HEK293 (cell line): ENCODE results near the gene NPM3.

ENCODE experiments used
- CTCF ChIA-PET: fragments of 350-600 bp; formaldehyde crosslinking; extraction: SDS; loops from one replicate; lab custom pipeline; 2021; ENCODE audit warnings: antibody characterized with exemption; lab: Yijun Ruan, JAX
- POLR2A ChIA-PET: fragments of 300-600 bp; formaldehyde crosslinking; extraction: SDS; loops from one replicate; lab custom pipeline; 2020; ENCODE audit warnings: antibody characterized with exemption, inconsistent platforms; lab: Yijun Ruan, JAX
- H3K27ac ChIP-seq: fragments of 200-500 bp; sonication (Bioruptor generic); 2 replicates; pipeline ENCODE4 v1.5.1; 2014; ENCODE audit warnings: low read depth, low read length, control low read depth, inconsistent platforms; ENCODE audit errors: extremely low read depth
- H3K36me3 ChIP-seq, 2 experiments: fragments of 200-500 bp in 1 of 2; sonication (Bioruptor generic) in 1 of 2; 1 replicate in 1 of 2; 2 replicates in 1 of 2; pipeline ENCODE4 v1.5.1; 2014 to 2017; ENCODE audit warnings: inconsistent platforms in 2 of 2, low read length in 2 of 2; ENCODE audit not compliant: control insufficient read depth in 2 of 2, insufficient read depth in 1 of 2
- H3K4me1 ChIP-seq: fragments of 200-500 bp; sonication (Bioruptor generic); 2 replicates; pipeline ENCODE4 v1.5.1; 2014; ENCODE audit warnings: mild to moderate bottlenecking, low read length, inconsistent platforms; ENCODE audit not compliant: control insufficient read depth, insufficient read depth
- H3K4me3 ChIP-seq: 2 replicates; pipeline ENCODE4 v1.5.1; 2011; ENCODE audit warnings: low read depth, mild to moderate bottlenecking, control low read depth, low read length, moderate library complexity
- H3K9me3 ChIP-seq: fragments of 200-500 bp; sonication (Bioruptor generic); 2 replicates; pipeline ENCODE4 v1.5.1; 2014; ENCODE audit warnings: low read depth, low read length, inconsistent platforms; ENCODE audit not compliant: control insufficient read depth, insufficient read depth
- EGR2 ChIP-seq: fragments of 450-650 bp; formaldehyde crosslinking; IDR thresholded peaks from 2 replicates; pipeline ENCODE4 v1.5.1; 2016; ENCODE audit warnings: low read depth, missing biosample characterization, missing genetic modification characterization
- GLIS2 ChIP-seq: fragments of 450-650 bp; formaldehyde crosslinking; IDR thresholded peaks from 2 replicates; pipeline ENCODE4 v1.5.1; 2016; ENCODE audit warnings: missing biosample characterization, missing genetic modification characterization
- SP2 ChIP-seq: fragments of 450-650 bp; formaldehyde crosslinking; IDR thresholded peaks from 2 replicates; pipeline ENCODE4 v1.5.1; 2016; ENCODE audit warnings: missing biosample characterization, missing genetic modification characterization
- ZBTB8A ChIP-seq: fragments of 450-650 bp; formaldehyde crosslinking; IDR thresholded peaks from 2 replicates; pipeline ENCODE4 v1.5.1; 2016; ENCODE audit warnings: missing biosample characterization, missing genetic modification characterization
- ZEB2 ChIP-seq: fragments of 450-650 bp; formaldehyde crosslinking; IDR thresholded peaks from 2 replicates; pipeline ENCODE4 v1.5.1; 2016; ENCODE audit warnings: missing biosample characterization, missing genetic modification characterization
- ZFHX2 ChIP-seq: fragments of 450-650 bp; formaldehyde crosslinking; conservative IDR thresholded peaks from 2 replicates; pipeline ENCODE4 v1.5.1; 2016; ENCODE audit warnings: missing biosample characterization, missing genetic modification characterization
- ZNF140 ChIP-seq: fragments of 450-650 bp; formaldehyde crosslinking; IDR thresholded peaks from 2 replicates; pipeline ENCODE4 v1.5.1; 2016; ENCODE audit warnings: missing biosample characterization, missing genetic modification characterization
- ZNF155 ChIP-seq: fragments of 450-650 bp; formaldehyde crosslinking; IDR thresholded peaks from 2 replicates; pipeline ENCODE4 v1.5.1; 2016; ENCODE audit warnings: missing biosample characterization, missing genetic modification characterization
- ZNF223 ChIP-seq: fragments of 450-650 bp; formaldehyde crosslinking; IDR thresholded peaks from 2 replicates; pipeline ENCODE4 v1.5.1; 2016; ENCODE audit warnings: missing biosample characterization, missing genetic modification characterization
- ZNF292 ChIP-seq: fragments of 450-650 bp; formaldehyde crosslinking; IDR thresholded peaks from 2 replicates; pipeline ENCODE4 v1.5.1; 2016; ENCODE audit warnings: low read depth, missing biosample characterization, missing genetic modification characterization, borderline replicate concordance
- ZNF391 ChIP-seq: fragments of 450-650 bp; formaldehyde crosslinking; IDR thresholded peaks from 2 replicates; pipeline ENCODE4 v1.5.1; 2016; ENCODE audit warnings: low read depth, missing biosample characterization, missing genetic modification characterization, borderline replicate concordance
- ZNF521 ChIP-seq: fragments of 450-650 bp; formaldehyde crosslinking; IDR thresholded peaks from 2 replicates; pipeline ENCODE4 v1.5.1; 2017; ENCODE audit warnings: missing biosample characterization, mild to moderate bottlenecking, missing genetic modification characterization
- ZNF561 ChIP-seq: fragments of 450-650 bp; IDR thresholded peaks from 2 replicates; pipeline ENCODE4 v1.5.1; 2018; ENCODE audit warnings: missing biosample characterization, missing genetic modification characterization, borderline replicate concordance
- ZNF677 ChIP-seq: fragments of 450-650 bp; IDR thresholded peaks from 2 replicates; pipeline ENCODE4 v1.5.0; 2018; ENCODE audit warnings: missing biosample characterization, mild to moderate bottlenecking, missing genetic modification characterization, moderate library complexity
- ZNF768 ChIP-seq: fragments of 450-650 bp; formaldehyde crosslinking; IDR thresholded peaks from 2 replicates; pipeline ENCODE4 v1.5.1; 2018; ENCODE audit warnings: missing biosample characterization, mild to moderate bottlenecking, missing genetic modification characterization
- ZNF792 ChIP-seq: fragments of 450-650 bp; formaldehyde crosslinking; IDR thresholded peaks from 2 replicates; pipeline ENCODE4 v1.5.1; 2016; ENCODE audit warnings: missing biosample characterization, missing genetic modification characterization
- TF ChIP-seq, protein P1 (sequence below): fragments of 450-650 bp; formaldehyde crosslinking; conservative IDR thresholded peaks from 2 replicates; pipeline ENCODE4 v1.5.1; 2016; ENCODE audit warnings: low read depth, missing biosample characterization, missing genetic modification characterization
- TF ChIP-seq, protein P2 (sequence below): fragments of 450-650 bp; formaldehyde crosslinking; IDR thresholded peaks from 2 replicates; pipeline ENCODE4 v1.5.1; 2016; ENCODE audit warnings: missing biosample characterization, missing genetic modification characterization
- TF ChIP-seq, protein P3 (sequence below): fragments of 450-650 bp; IDR thresholded peaks from 2 replicates; pipeline ENCODE4 v1.5.1; 2018; ENCODE audit warnings: missing biosample characterization, mild to moderate bottlenecking, missing genetic modification characterization
- TF ChIP-seq, protein P4 (sequence below): fragments of 450-650 bp; formaldehyde crosslinking; IDR thresholded peaks from 2 replicates; pipeline ENCODE4 v1.5.1; 2016; ENCODE audit warnings: missing biosample characterization, missing genetic modification characterization

The NPM3 gene

DNA sequence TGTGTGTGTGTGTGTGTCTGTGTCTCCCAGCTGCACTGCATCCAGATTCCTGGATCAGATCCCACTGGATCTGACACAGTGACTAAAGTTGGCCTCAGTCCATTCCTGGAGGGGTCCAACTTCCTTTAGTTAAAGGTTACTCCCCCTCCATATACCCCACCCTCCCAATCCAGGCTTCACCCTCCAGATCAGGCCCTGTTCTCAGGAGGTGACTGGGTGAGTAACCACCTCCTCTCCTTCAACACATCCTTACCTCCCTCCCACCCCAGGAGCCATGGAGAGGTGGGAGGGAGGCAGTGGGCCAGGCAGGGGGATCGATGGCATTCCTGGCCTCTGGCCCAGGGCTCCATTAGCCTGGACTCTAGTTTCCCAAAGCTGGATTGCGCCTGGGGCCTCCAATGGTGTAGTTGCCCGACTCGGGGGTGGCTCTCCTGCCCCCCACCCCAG, 49.1 kb upstream of the NPM3 start (continued):
- no peak for TF ChIP-seq ZNF677
- peak; percentile 27; the same call in 1 of the 2 replicates for TF ChIP-seq SP2 (tag by site-specific recombination)
- no peak for TF ChIP-seq ZNF561 (tag by site-specific recombination)
- TF ChIP-seq ZFHX2, result peak; percentile 88
- TF ChIP-seq ZNF292 (tag by site-specific recombination), result no peak
- TF ChIP-seq EGR2 (tag by site-specific recombination), result peak; percentile 79
- no peak for TF ChIP-seq ZNF391 (tag by site-specific recombination)
- TF ChIP-seq, all 188 proteins: peak for 4

DNA sequence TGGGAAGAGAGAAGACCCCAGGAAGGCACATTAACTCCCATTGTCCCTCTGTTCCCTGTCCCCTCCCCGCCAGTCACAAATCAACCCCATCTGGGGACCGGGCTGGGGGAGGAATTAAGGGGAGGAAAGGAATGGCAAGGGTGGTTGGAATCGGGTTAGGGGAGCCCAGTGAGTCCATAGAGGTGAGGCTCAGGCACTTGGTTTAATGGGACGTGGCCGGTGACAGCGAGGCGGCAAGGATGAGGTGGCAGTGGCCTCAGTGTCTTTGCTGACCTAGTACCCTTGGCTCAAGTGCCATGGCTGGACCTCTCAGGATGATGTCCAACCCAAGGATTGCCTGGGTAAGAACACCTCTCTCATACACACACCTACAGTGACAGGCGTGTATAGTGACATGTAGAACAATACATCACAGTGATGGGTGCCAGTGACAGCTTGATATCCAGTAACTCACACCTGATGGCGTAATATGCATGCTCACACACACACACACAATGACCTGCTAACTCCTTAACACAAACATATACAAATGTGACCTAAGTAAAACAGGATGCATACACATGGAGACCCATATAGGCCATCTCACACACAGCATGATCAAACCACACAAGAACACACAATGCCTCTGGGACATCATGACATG, 48.0 kb upstream of the NPM3 start:
- TF ChIP-seq, protein P1, sequence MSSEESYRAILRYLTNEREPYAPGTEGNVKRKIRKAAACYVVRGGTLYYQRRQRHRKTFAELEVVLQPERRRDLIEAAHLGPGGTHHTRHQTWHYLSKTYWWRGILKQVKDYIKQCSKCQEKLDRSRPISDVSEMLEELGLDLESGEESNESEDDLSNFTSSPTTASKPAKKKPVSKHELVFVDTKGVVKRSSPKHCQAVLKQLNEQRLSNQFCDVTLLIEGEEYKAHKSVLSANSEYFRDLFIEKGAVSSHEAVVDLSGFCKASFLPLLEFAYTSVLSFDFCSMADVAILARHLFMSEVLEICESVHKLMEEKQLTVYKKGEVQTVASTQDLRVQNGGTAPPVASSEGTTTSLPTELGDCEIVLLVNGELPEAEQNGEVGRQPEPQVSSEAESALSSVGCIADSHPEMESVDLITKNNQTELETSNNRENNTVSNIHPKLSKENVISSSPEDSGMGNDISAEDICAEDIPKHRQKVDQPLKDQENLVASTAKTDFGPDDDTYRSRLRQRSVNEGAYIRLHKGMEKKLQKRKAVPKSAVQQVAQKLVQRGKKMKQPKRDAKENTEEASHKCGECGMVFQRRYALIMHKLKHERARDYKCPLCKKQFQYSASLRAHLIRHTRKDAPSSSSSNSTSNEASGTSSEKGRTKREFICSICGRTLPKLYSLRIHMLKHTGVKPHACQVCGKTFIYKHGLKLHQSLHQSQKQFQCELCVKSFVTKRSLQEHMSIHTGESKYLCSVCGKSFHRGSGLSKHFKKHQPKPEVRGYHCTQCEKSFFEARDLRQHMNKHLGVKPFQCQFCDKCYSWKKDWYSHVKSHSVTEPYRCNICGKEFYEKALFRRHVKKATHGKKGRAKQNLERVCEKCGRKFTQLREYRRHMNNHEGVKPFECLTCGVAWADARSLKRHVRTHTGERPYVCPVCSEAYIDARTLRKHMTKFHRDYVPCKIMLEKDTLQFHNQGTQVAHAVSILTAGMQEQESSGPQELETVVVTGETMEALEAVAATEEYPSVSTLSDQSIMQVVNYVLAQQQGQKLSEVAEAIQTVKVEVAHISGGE (tag by site-specific recombination), result peak; percentile 0; the same call in 1 of the 2 replicates
- no peak for TF ChIP-seq ZNF155
- Histone ChIP-seq H3K36me3 (peaks cover 0 to 12% of the 10 kb centered on the region in 2 experiments; a peak in 1 of 3 replicates), H3K4me3 (peak overlapping the region; percentile 47), H3K9me3 (no peaks in the 10 kb centered on the region), H3K27ac (peak overlapping the region; percentile 69; the same call in 1 of the 2 replicates), H3K4me1 (peaks cover 7% of the 10 kb centered on the region)
- CTCF ChIA-PET, result interaction anchor here (1.4 kb wide), 1 partner anchor 242 kb away, joined by 5 read pairs; no protein-coding TSS in a partner anchor
- POLR2A ChIA-PET, result no interaction called here

DNA sequence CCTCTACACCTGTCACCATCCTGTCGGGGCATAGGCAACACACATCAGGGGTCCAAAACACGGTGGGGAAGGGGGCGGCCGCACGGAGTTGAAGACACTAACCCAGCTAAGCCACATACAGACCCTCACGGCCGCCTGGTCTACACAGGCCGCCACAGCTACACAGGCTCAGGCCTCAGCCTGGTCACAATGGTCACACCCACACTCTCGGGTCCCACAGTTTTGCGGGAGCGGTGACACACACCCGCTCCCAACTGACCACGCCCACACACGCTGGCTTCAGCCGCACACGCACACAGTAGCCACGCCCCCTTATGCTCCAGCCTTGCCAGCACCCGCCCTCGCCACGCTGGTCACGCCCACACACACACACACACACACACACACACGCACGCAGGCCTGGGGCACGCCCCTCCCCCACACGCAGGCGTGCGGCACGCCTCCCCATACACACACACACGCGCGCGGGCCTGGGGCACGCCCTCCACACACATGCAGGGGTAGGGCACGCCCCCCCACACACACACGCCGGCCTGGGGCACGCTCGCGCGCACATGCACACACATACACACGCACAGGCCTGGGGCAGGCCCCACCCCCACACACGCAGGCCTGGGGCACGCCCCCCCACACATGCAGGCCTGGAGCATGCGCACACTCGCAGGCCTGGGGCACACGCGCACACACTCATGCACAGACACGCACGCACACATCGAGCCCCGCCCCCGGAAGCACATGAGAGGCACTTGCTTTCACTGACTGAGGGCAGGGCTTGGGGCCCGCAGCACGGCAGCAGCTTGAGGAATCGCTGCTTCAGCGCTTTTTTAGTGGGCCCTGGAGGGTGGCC, 47.3 kb upstream of the NPM3 start:
- POLR2A ChIA-PET, result interaction anchor here (0.6 to 1.3 kb wide), 2 partner anchors 12 to 322 kb away, joined by 3 to 5 read pairs; partner anchors contain the start of gene OGA
- Histone ChIP-seq H3K27ac (peak overlapping the region; percentile 69; the same call in 1 of the 2 replicates), H3K36me3 (peaks cover 0 to 12% of the 10 kb centered on the region in 2 experiments; a peak in 1 of 3 replicates), H3K4me1 (peaks cover 7% of the 10 kb centered on the region), H3K9me3 (no peaks in the 10 kb centered on the region), H3K4me3 (peak overlapping the region; percentile 47)
- CTCF ChIA-PET, result interaction anchor here (1.4 kb wide), 1 partner anchor 243 kb away, joined by 5 read pairs; no protein-coding TSS in a partner anchor
- TF ChIP-seq ZNF521 (tag by site-specific recombination), result no peak
- no peak for TF ChIP-seq ZNF140 (tag by site-specific recombination)
- no peak; the same call in 1 of the 2 replicates for TF ChIP-seq ZNF768
- TF ChIP-seq, protein P2, sequence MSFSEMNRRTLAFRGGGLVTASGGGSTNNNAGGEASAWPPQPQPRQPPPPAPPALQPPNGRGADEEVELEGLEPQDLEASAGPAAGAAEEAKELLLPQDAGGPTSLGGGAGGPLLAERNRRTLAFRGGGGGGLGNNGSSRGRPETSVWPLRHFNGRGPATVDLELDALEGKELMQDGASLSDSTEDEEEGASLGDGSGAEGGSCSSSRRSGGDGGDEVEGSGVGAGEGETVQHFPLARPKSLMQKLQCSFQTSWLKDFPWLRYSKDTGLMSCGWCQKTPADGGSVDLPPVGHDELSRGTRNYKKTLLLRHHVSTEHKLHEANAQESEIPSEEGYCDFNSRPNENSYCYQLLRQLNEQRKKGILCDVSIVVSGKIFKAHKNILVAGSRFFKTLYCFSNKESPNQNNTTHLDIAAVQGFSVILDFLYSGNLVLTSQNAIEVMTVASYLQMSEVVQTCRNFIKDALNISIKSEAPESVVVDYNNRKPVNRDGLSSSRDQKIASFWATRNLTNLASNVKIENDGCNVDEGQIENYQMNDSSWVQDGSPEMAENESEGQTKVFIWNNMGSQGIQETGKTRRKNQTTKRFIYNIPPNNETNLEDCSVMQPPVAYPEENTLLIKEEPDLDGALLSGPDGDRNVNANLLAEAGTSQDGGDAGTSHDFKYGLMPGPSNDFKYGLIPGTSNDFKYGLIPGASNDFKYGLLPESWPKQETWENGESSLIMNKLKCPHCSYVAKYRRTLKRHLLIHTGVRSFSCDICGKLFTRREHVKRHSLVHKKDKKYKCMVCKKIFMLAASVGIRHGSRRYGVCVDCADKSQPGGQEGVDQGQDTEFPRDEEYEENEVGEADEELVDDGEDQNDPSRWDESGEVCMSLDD (tag by site-specific recombination), result peak; percentile 99
- TF ChIP-seq, protein P3, sequence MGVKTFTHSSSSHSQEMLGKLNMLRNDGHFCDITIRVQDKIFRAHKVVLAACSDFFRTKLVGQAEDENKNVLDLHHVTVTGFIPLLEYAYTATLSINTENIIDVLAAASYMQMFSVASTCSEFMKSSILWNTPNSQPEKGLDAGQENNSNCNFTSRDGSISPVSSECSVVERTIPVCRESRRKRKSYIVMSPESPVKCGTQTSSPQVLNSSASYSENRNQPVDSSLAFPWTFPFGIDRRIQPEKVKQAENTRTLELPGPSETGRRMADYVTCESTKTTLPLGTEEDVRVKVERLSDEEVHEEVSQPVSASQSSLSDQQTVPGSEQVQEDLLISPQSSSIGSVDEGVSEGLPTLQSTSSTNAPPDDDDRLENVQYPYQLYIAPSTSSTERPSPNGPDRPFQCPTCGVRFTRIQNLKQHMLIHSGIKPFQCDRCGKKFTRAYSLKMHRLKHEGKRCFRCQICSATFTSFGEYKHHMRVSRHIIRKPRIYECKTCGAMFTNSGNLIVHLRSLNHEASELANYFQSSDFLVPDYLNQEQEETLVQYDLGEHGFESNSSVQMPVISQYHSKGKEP (tag by site-specific recombination), result no peak
- peak; percentile 87 for TF ChIP-seq ZNF223 (tag by site-specific recombination)
- TF ChIP-seq ZBTB8A, result peak; percentile 72; the same call in 1 of the 2 replicates
- TF ChIP-seq, protein P4, sequence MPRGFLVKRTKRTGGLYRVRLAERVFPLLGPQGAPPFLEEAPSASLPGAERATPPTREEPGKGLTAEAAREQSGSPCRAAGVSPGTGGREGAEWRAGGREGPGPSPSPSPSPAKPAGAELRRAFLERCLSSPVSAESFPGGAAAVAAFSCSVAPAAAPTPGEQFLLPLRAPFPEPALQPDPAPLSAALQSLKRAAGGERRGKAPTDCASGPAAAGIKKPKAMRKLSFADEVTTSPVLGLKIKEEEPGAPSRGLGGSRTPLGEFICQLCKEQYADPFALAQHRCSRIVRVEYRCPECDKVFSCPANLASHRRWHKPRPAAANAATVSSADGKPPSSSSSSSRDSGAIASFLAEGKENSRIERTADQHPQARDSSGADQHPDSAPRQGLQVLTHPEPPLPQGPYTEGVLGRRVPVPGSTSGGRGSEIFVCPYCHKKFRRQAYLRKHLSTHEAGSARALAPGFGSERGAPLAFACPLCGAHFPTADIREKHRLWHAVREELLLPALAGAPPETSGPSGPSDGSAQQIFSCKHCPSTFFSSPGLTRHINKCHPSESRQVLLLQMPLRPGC (tag by site-specific recombination), result peak; percentile 87
- peak; percentile 100 for TF ChIP-seq GLIS2 (tag by site-specific recombination)
- peak; percentile 90; the same call in 1 of the 2 replicates for TF ChIP-seq ZNF792 (tag by site-specific recombination)
- peak; percentile 91 for TF ChIP-seq ZEB2 (tag by site-specific recombination)
